IPS-18c (cell line): ENCODE measurements around the gene TMEM179B.
"Not testable (repeated sequence)": the region's sequence is repeated elsewhere in the genome, so short reads cannot be mapped to it uniquely, and the experiment has no call there.

Source experiments
- H3K4me3 ChIP-seq: 2 replicates; pipeline ENCODE4 v1.7.0; 2013; ENCODE audit warnings: low read depth, mild to moderate bottlenecking, low read length, moderate library complexity; ENCODE audit not compliant: insufficient read depth
- H3K9me3 ChIP-seq: one replicate; pipeline ENCODE4 v1.6.1; 2013; ENCODE audit warnings: mild to moderate bottlenecking, low read length, moderate library complexity; ENCODE audit not compliant: control insufficient read depth, insufficient read depth

TMEM179B gene

DNA sequence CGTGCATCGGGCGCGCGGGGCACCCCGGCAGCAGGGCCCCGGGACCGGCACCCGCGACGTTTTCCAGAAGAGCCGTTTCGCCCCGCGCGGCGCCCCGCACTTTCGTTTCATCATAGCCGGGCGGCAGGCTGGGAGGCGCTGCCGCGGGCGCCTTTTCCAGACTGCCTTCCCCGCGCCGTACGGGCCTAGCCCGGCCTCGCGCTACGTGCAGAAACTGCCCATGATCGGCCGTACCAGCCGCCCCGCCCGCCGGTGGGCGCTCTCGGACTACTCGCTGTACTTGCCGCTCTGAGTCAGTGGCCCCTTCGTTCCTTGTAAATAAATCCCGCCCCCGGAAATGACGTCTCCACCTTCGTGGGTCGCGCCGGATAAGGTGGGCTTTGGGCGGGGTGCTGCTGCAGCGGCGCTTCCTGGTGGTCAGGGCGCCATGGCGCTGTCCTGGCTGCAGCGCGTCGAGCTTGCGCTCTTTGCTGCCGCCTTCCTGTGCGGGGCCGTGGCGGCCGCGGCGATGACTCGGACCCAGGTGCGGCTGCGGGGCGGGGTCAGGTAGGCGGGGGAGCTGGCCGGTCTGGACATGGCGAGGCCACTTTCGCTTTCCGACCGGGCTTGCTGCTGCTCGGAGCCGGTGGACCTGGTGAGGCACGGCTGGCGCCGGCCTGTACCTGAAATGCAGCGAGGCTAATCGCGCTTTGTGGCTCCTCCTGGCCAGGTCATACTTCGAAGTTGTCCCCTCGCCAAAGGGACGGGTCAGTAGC lies at the start of gene TMEM179B:
TMEM179B (plus strand) TSS at position 398 of the 755 bp plus-strand sequence; CDS start at position 428, 30 bp downstream.
- peak within 1 kb of the TSS; percentile 91 for H3K4me3 ChIP-seq
- no peaks in the 10 kb centered on the region for H3K9me3 ChIP-seq

- Histone ChIP-seq H3K4me3 (no peak overlapping the region), H3K9me3 (peaks cover 3% of the 10 kb centered on the region)
Observed at GRCh38 chr11:62747475-62748160, 39.6 kb upstream of the TMEM179B start.

DNA sequence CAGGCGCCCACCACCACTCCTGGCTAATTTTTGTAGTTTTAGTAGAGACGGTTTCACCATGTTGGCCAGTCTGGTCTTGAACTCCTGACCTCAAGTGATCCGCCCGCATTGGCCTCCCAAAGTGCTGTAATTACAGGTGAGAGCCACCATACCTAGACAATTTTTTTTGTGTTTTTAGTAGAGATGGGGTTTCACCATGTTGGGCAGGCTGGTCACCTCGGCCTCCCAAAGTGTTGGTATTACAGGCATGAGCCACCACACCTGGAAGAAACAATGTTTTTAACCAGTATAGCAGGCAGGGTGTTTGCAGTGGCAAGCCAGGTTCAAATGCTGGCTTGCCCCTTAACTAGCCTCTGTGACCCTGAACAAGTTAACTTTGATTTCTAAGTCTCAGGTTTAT lies 37.3 kb upstream of the TMEM179B start:
- not testable (repeated sequence) for H3K9me3 ChIP-seq, H3K4me3 ChIP-seq

DNA sequence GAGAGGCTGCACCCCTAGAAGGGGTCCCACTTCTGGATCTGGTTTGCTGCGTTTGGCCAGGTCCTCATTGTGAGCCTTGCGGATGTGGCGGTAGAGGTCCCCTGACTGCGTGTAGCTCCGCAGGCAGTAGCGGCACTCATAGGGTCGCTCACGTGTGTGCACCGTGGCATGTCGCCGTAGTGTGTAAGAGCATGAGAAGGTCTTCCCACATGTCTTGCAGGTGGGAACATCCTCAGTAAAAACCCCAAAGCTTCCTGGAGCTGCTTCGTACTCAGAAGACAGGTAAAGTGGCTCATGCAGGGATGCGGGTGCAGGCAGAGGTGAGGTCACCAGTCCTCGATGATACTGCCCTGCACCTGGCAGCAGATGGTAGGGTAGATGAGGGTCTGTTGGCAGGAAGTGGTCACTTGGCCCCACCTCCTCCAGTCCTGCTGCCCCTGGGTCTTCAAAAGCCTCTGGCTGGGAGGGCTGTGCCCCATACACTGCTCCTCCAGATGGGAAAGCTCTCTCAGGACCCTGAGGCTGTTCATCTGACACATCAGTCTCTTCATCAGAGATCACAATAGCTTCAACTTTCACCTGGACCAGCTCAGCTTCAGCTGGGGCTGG lies 34.9 kb upstream of the TMEM179B start:
- no peaks in the 10 kb centered on the region for H3K9me3 ChIP-seq
- H3K4me3 ChIP-seq, result no peak overlapping the region

DNA sequence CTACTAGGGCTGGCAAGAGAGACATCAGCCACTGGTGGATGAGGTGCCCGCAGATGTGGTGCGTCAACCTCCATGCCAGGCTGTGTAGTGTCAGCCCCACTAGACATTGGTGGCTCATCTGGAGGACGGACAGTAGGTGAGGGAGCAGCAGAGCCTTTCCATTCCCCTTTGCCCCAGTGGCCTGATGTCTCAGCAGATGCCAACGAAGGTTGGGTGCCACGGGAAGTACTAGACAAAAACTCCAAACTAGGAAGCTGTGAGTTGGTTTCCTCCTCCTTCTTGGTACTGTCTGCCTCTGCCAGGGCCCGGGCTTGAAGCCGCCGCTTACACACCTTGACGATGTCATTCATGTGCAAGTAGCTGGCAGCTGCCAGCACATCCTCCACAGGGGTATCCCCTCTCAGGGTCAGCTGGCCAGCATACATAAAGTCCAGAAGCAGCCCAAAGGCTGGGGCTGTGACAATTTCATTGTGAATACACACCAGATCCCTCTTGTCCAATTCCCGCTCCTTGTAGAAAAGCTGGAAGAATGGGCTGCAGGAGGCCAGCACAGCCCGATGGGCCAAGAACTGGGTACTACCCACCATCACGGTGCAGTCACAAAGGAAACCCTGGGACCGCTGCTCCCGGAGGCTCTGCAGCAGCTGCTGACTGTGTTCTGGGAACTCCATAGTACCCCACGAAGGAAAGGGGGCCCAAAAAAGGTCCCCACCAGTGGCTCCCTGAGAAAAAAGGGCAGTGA lies 34.0 kb upstream of the TMEM179B start:
- Histone ChIP-seq H3K9me3 (no peaks in the 10 kb centered on the region), H3K4me3 (peak overlapping the region; percentile 99)

DNA sequence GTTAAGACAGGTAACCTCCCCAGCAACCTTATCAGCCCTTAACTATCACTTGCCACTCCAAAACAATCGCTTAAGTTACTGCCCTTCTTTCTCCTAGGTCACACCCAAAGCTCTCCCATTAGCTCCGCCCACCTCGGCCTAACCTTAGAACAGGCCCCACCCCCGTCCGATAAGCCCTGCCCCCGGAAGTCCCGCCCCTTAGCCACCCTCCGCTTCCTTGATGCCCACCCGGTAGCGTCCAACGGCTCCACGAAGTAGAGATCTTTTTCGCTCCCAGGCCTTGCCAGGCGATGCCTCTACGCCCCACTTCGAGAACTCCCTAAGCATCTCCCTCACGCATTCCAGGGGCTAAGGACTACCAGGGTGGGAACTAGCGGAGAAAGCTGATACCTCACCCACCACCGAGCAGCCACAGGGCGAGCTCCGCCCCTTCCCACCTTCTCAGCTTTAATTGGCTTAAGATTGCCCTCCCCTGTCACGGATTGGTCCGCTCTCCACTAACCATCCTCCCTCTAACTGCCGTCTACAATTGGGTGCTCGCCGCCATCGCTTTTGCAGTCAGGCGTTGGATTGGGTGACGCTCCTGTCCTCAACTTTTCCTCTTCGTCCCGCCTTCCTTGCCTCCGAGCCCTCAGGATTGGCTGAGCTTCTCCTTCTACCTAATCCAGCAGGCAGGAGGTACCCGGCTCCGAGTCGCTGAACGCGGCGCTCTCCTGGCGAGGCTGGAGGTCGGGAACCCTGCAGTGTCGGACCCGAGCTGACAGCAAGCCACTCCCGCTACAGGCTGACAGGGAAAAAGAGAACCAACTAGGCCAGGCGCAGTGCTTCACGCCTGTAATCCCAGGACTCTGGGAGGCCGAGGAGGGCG lies 33.2 kb upstream of the TMEM179B start, which contains the start of gene ZBTB3:
ZBTB3 (minus strand) TSS at position 425 of the 868 bp plus-strand sequence. CDS start 496 bp downstream, outside the sequence.
- Histone ChIP-seq H3K4me3 (peak within 1 kb of the TSS; percentile 99), H3K9me3 (no peaks in the 10 kb centered on the region)

DNA sequence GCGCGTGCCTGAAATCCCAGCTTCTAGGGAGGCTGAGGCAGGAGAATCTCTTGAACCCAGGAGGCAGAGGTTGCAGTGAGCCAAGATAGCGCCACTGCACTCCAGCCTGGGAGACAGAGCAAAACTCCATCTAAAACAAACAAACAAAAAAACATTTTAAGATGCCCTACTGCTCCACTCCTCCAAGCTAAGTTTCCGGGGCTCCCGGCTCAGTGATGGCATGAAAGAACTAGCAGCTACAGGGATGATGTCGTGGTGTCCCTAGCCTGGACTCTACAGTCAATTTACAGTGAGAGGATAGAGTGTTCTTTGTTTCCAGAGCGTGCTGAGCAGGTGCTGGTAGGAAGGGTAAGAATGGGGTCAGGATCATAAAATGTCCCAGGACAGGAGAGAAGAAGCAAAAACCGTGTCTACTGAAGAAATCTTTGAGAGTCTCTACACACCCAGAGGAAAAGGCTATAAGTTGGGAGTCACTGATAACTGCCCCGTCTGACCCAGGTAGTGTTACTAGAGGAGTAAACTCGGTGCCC lies 32.1 kb upstream of the TMEM179B start:
- no peak overlapping the region for H3K4me3 ChIP-seq
- H3K9me3 ChIP-seq, result no peaks in the 10 kb centered on the region

GRCh38 chr11:62757846-62758788 lies 29.1 kb upstream of the TMEM179B start:
- Histone ChIP-seq H3K9me3 (no peaks in the 10 kb centered on the region), H3K4me3 (peak overlapping the region; percentile 31; the same call in 1 of the 2 replicates)

DNA sequence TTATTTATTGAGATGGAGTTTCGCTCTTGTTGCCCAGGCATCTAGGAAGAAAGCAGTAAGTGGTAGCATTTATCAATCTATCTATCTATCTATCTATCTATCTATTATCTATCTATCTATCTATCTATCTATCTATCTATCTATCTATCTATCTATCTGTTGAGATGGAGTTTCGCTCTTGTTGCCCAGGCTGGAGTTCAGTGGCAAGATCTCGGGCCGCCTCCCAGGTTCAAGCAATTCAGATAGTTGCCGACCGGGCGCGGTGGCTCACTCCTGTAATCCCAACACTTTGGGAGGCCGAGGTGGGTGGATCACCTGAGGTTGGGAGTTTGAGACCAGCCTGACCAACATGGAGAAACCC lies 26.4 kb upstream of the TMEM179B start:
- H3K4me3 ChIP-seq, H3K9me3 ChIP-seq: not testable (repeated sequence)

- H3K9me3 ChIP-seq, result no peaks in the 10 kb centered on the region
- peak overlapping the region; percentile 79 for H3K4me3 ChIP-seq
Observed at GRCh38 chr11:62770778-62771143, 16.4 kb upstream of the TMEM179B start.

DNA sequence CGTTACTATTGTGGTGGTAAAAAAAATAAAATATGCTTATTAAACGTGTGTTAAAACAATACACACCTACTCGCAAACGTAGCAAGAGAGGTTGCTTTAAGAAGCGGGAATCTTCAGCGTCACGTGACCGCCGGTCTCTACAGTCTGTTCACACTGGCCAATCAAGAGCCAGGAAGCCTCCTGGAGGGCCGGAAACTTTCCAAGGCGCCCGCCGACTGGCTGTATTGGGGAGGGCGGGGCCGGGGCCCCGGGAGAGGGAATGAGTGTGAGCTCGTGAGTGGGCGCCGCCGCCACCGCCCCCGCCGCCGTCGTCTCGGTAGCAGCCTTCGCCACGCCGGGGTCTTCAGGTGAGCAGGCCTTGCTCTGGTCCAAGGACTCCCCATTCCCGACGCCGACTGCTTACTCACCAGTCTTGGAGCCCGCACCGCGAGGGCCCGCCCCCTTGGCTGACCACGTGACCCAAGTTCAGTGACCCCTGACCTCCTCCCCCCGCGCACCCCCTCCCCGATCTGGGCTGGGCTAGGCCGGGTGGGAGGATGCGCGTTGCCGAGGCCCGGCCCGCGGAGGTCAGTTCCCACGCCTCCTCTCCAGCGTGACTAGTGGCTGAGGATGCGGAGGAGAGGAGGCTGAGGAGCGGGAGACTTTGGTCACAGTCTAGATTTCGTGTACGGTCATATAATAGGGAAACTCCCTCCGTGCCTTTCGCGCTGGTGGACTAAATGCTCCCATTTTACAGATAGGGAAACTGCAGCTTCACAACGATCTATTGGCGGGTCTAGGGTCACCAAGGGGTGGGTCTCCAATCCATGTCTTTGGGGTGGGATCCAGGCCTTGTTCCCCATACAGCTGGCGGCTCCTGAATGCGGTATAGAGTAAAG lies 15.8 kb upstream of the TMEM179B start, which contains the start of gene TAF6L:
TAF6L (plus strand) TSS at position 253 of the 878 bp plus-strand sequence. CDS start 4,388 bp downstream, outside the sequence.
- Histone ChIP-seq H3K4me3 (peak within 1 kb of the TSS; percentile 79), H3K9me3 (no peaks in the 10 kb centered on the region)

GRCh38 chr11:62774407-62774806 lies 12.8 kb upstream of the TMEM179B start:
- Histone ChIP-seq H3K9me3 (no peaks in the 10 kb centered on the region), H3K4me3 (no peak overlapping the region)

- no peak overlapping the region for H3K4me3 ChIP-seq
- no peaks in the 10 kb centered on the region for H3K9me3 ChIP-seq
Observed at GRCh38 chr11:62775646-62776045, 11.6 kb upstream of the TMEM179B start.

GRCh38 chr11:62777389-62777788 lies 9.8 kb upstream of the TMEM179B start:
- no peaks in the 10 kb centered on the region for H3K9me3 ChIP-seq
- no peak overlapping the region for H3K4me3 ChIP-seq
